Measurements from ENCODE around the gene MTA2. TPM values are rescaled to one million over a fixed set of nuclear protein-coding genes. Genes with fewer than 3 reads are reported as not detected.
"Not testable (repeated sequence)": the region's sequence is repeated elsewhere in the genome, so short reads cannot be mapped to it uniquely, and the experiment has no call there.

The MTA2 gene
- total RNA-seq, 1 experiment from 2014 or later, result 224 TPM

DNA sequence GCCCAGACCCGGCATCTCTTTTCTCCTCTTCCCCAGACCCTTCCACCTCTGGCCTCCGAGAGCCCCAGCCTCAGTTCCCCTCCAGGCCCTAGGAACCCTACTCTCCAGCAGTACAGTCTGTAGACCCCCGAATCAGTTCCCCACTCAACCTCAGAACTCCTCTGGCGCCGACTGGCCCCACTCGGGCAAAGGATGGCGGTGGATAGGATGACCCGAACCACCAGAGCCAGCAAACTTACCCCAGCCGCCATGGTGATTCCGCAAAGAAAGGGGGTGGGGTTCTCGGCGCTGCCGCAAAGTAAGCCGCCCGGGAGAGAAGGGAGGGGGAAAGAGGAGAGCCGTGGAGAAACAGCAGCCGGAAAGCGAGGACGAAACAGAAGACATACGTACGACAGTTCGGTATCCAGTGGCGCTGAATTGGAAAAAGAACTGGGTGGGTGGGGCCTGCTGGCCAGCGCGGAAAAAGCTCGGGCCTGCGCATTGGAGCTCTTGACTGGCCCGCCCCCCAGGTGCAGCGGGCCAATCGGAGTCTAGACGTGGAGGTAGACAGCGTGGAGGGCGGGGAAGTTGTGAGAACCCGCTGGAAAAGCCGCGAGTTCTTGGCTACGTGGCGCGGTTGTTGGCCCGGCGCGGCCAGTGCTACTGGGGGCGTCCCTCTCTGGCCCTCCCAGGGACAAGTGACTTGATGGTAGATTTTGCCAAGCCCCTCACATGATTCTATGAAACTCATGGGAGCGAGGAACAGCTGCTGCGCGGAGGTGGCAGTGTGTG, 27.9 kb downstream of the MTA2 start, which contains the start of gene EEF1G:
TSS of gene EEF1G (minus strand) at position 300 of the 771 bp plus-strand sequence. CDS start at position 251, 49 bp downstream.
- in situ Hi-C loops (cut with HindIII; ENCODE audit: low sequenced_read_pairs), result loop anchor here (25.0 kb wide), 1 partner anchor 136 kb away; no protein-coding TSS in a partner anchor
- peak; percentile 100 for DNase-seq (ENCODE audit: low spot score)

DNA sequence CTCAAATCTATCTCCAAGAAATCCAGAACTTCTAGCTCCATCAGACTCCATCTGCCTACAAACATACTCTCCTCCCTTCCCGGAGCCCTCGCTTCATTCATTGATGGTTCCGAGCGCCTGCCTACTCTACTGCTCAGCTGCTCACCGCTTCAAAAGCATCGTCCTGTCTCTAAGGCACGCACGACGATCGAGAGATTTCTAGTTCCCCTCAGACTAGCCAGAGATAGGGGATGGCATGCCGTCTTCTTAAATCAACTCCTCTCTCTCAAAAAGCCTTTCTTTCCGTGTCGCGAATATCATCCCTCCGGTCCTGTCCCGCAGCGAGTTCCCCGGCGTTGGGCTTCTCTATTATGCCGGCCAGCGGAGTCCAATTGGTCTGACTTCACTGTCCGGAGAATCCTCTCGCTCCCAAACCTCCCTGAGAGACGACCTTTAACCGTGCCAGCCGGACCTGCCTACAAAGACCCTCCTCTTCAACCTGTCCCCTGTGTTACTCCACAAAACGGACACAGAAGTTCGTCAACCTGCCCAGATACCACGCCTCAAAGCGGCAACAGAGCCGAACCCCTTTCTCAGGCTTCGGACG, 28.6 kb downstream of the MTA2 start:
- in situ Hi-C loops (cut with HindIII; ENCODE audit: low sequenced_read_pairs), result loop anchor here (25.0 kb wide), 1 partner anchor 136 kb away; no protein-coding TSS in a partner anchor
- DNase-seq (ENCODE audit: low spot score), result no peak

DNA sequence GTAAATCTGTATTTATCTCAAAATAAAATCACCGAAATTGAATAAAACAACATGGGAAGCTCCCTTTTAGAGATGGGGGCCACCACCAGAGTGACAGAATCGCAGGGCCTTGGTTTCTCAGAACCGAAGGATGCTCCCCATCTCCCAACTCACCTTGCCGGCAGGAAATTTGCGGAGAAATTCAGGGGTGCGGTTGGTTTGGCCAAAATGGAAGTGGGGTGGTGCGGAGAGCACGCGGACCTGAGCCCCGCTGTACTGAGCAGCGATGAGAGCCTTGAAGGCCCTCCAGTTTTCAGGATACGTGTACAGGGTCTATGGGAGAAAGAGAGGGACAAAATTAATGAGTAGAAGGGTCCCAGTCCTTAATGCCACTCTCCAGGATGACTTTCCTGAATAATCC, 29.2 kb downstream of the MTA2 start:
- in situ Hi-C loops (cut with HindIII; ENCODE audit: low sequenced_read_pairs), result loop anchor here (25.0 kb wide), 1 partner anchor 135 kb away; no protein-coding TSS in a partner anchor
- DNase-seq (ENCODE audit: low spot score), result no peak

DNA sequence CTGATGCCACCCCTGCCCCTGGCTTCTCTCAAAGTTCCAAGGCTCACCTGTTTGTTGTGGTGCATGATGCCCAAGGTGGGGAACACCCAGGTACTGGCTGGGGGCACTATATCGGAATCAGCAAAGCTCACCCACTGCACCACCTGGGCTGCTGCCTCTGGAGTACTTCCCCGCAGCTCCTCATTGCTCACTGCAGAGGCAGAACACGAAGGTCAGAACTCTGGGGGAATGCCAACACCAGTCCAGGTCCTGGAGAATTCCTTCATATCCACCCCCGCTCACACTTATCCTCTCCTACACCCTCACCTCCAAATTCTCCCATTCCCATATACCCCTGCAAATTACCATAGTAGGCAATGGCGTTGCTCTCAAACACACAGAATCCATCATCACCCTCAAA, 30.2 kb downstream of the MTA2 start:
- not testable (repeated sequence) for DNase-seq (ENCODE audit: low spot score)
- in situ Hi-C loops (cut with HindIII; ENCODE audit: low sequenced_read_pairs), result loop anchor here (25.0 kb wide), 1 partner anchor 134 kb away; no protein-coding TSS in a partner anchor

DNA sequence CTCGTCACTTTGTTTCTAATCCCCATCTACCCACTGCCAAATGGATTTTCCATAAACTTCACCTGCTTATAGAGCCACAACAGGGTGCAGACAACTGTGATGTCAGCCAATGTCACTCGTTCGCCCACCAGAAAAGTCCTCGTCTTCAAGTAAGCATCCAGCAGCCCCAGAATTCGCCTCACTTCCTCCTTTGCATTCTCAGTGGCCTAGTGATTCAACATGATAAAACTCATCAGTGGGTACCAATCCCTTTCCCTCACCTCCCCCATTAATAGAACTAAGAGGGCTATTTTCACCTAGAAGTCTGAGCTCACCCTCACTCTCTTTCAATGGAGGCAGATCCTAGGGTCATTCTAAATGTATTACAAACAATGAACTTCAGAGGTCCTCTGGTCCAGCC, 30.8 kb downstream of the MTA2 start:
- not testable (repeated sequence) for DNase-seq (ENCODE audit: low spot score)
- in situ Hi-C loops (cut with HindIII; ENCODE audit: low sequenced_read_pairs), result loop anchor here (25.0 kb wide), 1 partner anchor 134 kb away; no protein-coding TSS in a partner anchor

DNA sequence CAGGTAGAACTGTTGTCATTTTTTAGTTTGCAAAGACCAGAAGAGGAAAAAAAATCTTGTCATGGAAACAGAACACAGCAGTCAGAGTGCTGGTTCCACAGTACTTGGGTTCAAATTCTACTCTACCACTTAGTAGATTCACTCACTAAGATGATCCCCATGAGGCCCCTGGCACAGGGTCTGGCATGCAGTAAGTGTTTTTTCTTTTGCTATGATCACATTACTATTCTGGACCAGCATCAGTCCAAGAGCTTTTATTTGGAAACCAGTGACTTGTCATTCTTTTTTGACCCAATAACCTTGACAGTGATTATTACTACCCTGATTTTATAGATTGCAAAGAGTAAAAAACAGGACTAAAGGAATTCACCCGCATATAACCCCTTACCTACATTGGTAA, 32.1 kb downstream of the MTA2 start:
- in situ Hi-C loops (cut with HindIII; ENCODE audit: low sequenced_read_pairs), result loop anchor here (25.0 kb wide), 1 partner anchor 132 kb away; no protein-coding TSS in a partner anchor
- no peak for DNase-seq (ENCODE audit: low spot score)

DNA sequence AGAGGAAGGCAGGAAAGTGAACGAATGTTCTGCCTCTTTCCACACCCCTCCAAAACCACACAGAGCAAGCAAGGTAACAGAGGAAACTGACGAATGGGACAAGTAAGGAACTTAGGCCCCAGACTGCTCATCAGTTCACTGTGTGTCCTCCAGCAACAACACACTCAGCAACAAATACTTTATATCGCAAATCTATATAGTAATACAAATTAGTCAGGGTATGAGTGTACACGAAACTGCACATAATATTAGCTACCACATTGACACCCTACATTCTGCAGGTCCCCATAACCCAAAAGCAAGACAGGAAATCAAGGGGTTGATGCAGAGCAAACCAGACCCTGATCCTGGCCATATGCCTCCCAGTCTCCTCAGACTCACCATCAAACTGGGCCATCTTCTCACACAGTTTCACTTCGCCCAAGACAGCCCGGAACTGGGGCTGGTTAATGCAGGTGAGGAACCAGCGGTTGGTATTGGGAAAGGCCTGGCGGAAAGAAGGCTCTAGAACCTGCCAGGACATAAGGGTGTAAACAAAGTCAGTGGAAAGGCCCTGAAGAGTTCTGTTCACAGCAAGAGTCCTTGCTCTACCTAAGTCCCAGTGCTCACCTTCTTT, 34.5 kb downstream of the MTA2 start:
- no peak for DNase-seq (ENCODE audit: low spot score)
- in situ Hi-C loops (cut with HindIII; ENCODE audit: low sequenced_read_pairs), result loop anchor here (25.0 kb wide), 1 partner anchor 130 kb away; no protein-coding TSS in a partner anchor

DNA sequence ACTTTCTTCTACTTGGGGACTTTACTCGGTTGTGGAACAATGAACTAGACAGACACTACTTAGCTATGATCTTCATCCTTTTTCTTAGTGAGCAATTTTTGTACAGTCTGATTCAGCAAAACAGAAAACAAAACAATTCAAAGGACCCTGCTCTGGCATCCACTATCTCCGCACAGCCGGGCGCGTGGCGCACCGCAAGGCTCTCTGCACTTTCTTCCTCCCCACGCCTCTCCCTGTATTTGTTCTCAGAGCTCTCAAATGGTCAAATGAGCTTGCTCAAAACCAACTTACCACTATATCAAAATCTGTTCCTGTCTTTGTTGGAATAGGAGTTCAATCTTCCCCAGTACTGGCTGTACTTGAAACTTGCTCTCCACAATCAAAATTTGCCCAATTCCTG, 35.4 kb downstream of the MTA2 start:
- in situ Hi-C loops (cut with HindIII; ENCODE audit: low sequenced_read_pairs), result loop anchor here (25.0 kb wide), 1 partner anchor 129 kb away; no protein-coding TSS in a partner anchor

DNA sequence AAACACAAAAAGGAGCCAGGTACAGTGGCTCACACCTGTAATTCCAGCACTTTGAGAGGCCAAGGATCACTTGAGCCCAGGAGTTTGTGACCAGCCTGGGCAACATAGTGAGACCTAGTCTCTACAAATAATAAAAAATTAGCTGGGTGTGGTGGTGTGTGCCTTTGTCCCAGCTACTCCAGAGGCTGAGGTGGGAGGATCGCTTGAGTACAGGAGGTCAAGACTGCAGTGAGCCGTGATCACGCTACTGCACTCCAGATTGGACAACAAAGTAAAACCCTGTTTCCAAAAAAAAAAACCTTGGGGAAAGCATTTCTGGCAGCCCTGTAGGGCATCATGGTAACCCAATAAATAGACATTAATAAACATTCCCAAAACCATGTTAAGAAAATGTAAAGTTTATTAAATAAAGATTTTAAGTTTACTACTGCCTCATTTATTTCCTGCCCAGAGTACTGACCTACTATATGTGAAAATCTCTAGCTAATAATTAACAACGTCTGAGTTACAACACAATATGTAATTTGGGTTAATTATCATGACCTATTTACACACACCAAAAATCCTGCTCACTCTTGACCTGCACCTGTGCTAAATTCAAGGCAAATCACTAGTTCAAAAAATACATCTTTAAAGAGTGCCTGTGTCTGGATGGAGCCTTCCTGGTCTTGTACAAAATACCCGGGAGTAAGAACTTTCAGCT, 36.4 kb downstream of the MTA2 start:
- DNase-seq (ENCODE audit: low spot score), result no peak
- in situ Hi-C loops (cut with HindIII; ENCODE audit: low sequenced_read_pairs), result loop anchor here (25.0 kb wide), 1 partner anchor 128 kb away; no protein-coding TSS in a partner anchor

More for the DNA sequence above, 35.4 kb downstream of the MTA2 start:
- DNase-seq (ENCODE audit: low spot score), result no peak

DNA sequence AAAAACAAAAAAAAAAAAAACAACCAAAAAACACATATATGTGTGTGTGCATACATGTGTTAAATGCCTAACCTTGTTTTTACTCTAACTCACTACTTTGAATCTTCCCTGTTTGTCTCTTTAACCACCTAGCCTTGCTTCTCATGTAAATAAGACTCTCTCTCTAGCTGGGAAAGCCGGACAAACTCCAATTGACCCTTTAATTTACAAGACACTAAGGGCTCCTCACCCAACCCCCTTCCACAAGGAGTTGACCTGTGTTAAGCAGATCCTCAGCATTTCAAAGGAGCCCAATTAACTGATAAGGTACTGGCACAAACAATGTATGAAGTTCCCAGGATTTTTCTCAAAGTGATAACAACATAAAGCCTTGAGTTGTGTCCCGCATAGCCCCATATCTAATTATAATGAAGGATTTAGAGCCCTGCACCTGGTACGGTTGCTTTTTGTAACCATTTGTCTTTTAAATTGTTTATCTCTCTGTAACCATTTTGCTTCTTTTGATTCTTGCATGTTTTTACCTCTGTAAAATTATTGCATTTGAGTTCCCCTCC, 39.9 kb downstream of the MTA2 start:
- in situ Hi-C loops (cut with HindIII; ENCODE audit: low sequenced_read_pairs), result loop anchor here (25.0 kb wide), 1 partner anchor 124 kb away; no protein-coding TSS in a partner anchor
- not testable (repeated sequence) for DNase-seq (ENCODE audit: low spot score)

DNA sequence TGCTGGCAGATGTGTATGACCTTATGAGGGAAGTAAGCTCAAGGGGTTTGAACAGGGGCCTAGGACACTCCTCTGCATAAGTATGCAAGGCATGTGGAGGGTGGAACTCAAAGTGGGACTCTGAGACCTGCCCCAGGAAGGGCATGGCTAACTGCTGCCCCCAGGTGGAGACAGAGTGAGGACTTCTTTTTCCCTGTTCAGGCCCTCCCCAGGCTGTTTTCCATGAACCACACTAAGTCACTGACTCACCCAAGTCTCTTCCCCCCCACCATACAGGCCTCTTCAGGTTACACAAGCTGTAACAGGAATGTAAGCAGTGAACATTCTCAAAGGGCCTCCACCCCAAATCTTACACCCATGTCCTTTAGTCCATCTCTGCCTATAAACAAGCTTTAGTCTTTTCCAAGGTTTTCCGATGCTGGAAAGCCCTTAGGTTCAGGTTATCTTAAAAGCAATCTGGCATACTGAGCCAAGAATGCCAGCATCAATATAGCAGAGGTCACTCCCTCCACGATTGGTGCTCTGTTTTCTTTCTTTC, 41.0 kb downstream of the MTA2 start:
- in situ Hi-C loops (cut with HindIII; ENCODE audit: low sequenced_read_pairs), result loop anchor here (25.0 kb wide), 1 partner anchor 123 kb away; no protein-coding TSS in a partner anchor
- peak; percentile 76 for DNase-seq (ENCODE audit: low spot score)

DNA sequence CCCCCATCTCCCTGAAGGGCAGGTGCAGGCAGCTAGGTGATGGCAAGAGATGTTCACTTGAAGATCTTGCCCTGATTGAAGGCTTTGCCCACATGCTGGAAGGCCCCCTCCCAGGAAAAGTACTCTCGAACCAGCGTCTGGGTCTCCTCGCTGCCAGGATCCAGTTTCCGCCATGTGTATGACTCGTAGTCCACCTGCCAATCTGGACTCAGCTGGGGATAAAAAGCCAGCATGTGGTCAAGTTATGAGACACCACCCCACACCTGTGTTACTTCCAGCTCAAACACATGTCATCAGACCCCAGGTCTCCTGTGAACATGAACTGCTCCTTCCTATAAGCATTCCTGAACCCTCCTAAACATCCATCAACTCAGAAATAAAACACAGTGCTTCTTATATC, 42.0 kb downstream of the MTA2 start:
- DNase-seq (ENCODE audit: low spot score), result not testable (repeated sequence)
- in situ Hi-C loops (cut with HindIII; ENCODE audit: low sequenced_read_pairs), result loop anchor here (25.0 kb wide), 1 partner anchor 122 kb away; no protein-coding TSS in a partner anchor

DNA sequence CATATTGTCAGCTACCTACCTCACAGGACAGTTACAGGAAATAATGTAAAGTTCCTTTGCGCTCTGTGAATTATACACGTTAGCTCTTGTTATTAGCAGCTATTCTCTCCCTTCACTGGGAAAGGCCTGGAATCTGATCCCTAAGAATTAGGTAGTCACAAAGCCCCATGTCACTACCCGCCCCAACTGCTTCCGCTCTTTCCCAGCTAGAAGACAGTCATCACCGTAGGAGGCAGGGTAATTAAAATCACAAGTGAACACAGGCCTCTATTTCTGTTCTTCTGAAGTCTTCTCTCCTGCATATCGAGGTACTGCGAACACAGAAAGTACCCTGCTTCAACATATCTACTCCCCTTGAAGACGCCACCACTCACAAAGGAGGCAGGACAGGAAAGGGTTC, 42.5 kb downstream of the MTA2 start:
- DNase-seq (ENCODE audit: low spot score), result no peak
- in situ Hi-C loops (cut with HindIII; ENCODE audit: low sequenced_read_pairs), result loop anchor here (25.0 kb wide), 1 partner anchor 122 kb away; no protein-coding TSS in a partner anchor

DNA sequence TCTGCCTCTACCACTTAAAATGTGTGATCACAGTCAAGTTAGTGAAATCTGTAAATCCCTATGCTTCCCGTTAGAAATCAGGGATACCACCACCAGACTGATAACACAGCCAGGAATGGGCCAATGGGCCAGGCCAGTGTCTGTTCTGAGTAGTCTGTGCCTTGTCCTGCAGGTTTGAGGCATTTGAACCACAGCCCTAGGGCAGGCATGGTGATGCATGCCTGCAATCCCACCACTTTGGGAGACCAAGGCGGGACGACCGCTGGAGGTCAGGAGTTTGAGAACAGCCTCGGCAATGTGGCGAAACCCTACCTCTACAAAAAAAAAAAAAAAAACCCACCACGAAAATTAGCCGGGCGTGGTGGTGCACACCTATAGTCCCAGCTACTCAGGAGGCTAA, 43.0 kb downstream of the MTA2 start:
- no peak for DNase-seq (ENCODE audit: low spot score)
- in situ Hi-C loops (cut with HindIII; ENCODE audit: low sequenced_read_pairs), result loop anchor here (25.0 kb wide), 1 partner anchor 121 kb away; no protein-coding TSS in a partner anchor

DNA sequence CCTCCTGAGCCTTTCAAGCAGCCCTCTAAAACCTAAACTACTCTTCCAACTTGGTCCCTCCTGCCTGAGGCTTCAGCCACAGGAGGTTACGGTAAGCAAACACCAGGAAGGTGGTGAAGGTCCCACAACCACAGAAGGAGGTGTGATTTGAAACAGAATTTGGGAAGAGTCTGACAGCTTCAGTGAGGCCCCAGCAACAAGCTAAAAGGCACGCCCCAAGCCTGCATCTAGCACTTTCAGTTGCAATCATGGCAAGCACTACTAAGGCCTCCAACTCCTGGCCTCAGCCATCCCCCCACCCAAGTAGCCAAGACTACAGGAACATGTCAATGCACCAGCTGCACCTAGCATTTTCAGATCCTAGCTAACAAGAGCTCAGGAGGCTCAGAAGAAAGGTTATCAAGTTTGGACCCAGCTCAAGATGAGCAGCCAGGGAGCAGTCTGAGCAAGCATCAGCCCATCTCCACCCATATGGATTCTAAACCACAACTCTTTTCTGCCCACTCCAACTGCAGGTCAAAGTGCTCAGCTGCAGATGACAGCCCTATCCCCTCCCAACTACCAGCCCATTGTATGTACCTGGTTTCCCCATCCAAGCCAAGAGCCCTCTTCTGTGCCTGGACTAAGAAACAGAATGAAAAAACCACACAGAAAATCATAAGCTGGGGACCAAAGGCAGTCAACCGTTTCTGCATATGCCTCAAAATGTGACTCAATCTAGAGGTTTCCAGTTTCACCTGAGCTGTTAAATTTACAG, 44.6 kb downstream of the MTA2 start:
- in situ Hi-C loops (cut with HindIII; ENCODE audit: low sequenced_read_pairs), result loop anchor here (25.0 kb wide), 1 partner anchor 120 kb away; no protein-coding TSS in a partner anchor

DNA sequence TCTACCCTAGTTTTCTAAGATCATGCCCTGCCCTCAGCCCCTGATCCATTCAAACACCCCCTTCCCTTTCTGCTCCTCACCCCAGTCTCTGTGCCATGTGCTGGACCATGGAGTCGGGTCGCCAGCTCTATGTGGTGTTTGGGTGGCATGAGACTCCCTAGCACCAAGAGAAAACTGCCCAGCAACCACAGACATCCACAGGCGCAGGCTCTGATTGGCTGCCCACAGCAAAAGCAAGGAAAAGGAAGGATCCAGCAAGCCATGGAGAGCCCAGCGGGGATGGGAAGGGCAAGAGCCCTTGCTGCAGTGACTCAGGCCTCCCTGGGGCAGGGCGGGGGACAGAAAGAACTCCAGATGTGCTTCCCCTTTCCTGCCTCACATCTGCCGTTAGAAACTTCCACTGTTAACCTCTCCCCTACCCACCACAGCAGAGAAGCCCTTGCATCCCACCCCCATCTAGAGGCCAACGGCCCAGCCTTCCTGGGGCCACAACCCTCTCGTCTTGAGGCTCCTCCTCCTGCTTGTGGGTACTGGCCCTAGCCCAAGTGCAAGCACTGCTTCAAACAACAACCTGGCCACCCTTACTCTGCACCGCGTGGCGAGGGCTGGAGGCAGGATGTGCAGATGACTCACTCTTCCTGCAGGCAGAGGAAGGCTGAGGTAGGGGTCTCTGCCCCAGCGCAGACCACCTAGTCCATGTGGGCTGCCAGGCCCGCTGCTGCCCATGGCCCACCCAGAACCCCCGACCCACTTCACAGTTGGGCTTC, 45.4 kb downstream of the MTA2 start:
- peak; percentile 87 for DNase-seq (ENCODE audit: low spot score)
- in situ Hi-C loops (cut with HindIII; ENCODE audit: low sequenced_read_pairs), result loop anchor here (25.0 kb wide), 1 partner anchor 119 kb away; no protein-coding TSS in a partner anchor

More for the DNA sequence above, 44.6 kb downstream of the MTA2 start:
- no peak for DNase-seq (ENCODE audit: low spot score)
